ENCODE measurements around the gene ATXN10.
A peak's percentile ranks its signal among the peaks of the same experiment; 100 is the strongest.

ATXN10 gene

GRCh38 chr22:45768490-45768889 lies 96.9 kb downstream of the ATXN10 start:
- DNase-seq = no peak

GRCh38 chr22:45769569-45770210 lies 98.1 kb downstream of the ATXN10 start:
- peak; percentile 36 for DNase-seq

- no peak for DNase-seq
Measured at GRCh38 chr22:45770506-45770905, 98.9 kb downstream of the ATXN10 start.

- DNase-seq = no peak
Measured at GRCh38 chr22:45771057-45771456, 99.4 kb downstream of the ATXN10 start.

GRCh38 chr22:45771711-45772110 lies 100.1 kb downstream of the ATXN10 start:
- no peak for DNase-seq

GRCh38 chr22:45772743-45773142 lies 101.1 kb downstream of the ATXN10 start:
- DNase-seq = no peak

- no peak for DNase-seq
Measured at GRCh38 chr22:45774001-45774670, 102.5 kb downstream of the ATXN10 start.

- DNase-seq = no peak
Measured at GRCh38 chr22:45775062-45775461, 103.4 kb downstream of the ATXN10 start.

GRCh38 chr22:45775569-45776312 lies 104.1 kb downstream of the ATXN10 start:
- DNase-seq = no peak

- no peak for DNase-seq
Measured at GRCh38 chr22:45776313-45776585, 104.6 kb downstream of the ATXN10 start.

- peak; percentile 35 for DNase-seq
Measured at GRCh38 chr22:45777046-45777851, 105.6 kb downstream of the ATXN10 start.

GRCh38 chr22:45777852-45778375 lies 106.3 kb downstream of the ATXN10 start:
- no peak for DNase-seq

GRCh38 chr22:45781459-45781858 lies 109.8 kb downstream of the ATXN10 start:
- DNase-seq = peak; percentile 50

- DNase-seq = peak; percentile 62
Measured at GRCh38 chr22:45781966-45782365, 110.3 kb downstream of the ATXN10 start.

- DNase-seq = no peak
Measured at GRCh38 chr22:45783021-45783420, 111.4 kb downstream of the ATXN10 start.

GRCh38 chr22:45783690-45784089 lies 112.1 kb downstream of the ATXN10 start:
- DNase-seq = no peak

- DNase-seq = no peak
Measured at GRCh38 chr22:45784357-45785277, 113.0 kb downstream of the ATXN10 start.

GRCh38 chr22:45785458-45785857 lies 113.8 kb downstream of the ATXN10 start:
- no peak for DNase-seq

- DNase-seq = no peak
Measured at GRCh38 chr22:45786726-45787125, 115.1 kb downstream of the ATXN10 start.

- no peak for DNase-seq
Measured at GRCh38 chr22:45787759-45788158, 116.1 kb downstream of the ATXN10 start.

GRCh38 chr22:45788522-45788921 lies 116.9 kb downstream of the ATXN10 start:
- no peak for DNase-seq

- DNase-seq = no peak
Measured at GRCh38 chr22:45790401-45790800, 118.8 kb downstream of the ATXN10 start.

All from fibroblast of upper back skin (primary cell).